B cell (primary cell): Measurements from ENCODE around the gene CEL. TPM values are rescaled to one million over a fixed set of nuclear protein-coding genes. Genes with fewer than 3 reads are reported as not detected.
A peak's percentile ranks its signal among the peaks of the same experiment; 100 is the strongest.

Source experiments
- ATAC-seq: fragments of 200-7000 bp; cut with Tn5 transposase; one replicate; pipeline ENCODE4 v1.10.0; 2021; ENCODE audit warnings: low read depth, mild to moderate bottlenecking, moderate number of reproducible peaks, moderate library complexity
- CTCF ChIA-PET: fragments of 350-600 bp; sonication (Branson Sonifier 250); formaldehyde crosslinking; loops from one replicate; lab custom pipeline; 2021; ENCODE audit warnings: antibody characterized with exemption, inconsistent platforms; lab: Charles Lee
- POLR2A ChIA-PET: fragments of 350-600 bp; sonication (Branson Sonifier 250); formaldehyde crosslinking; loops from one replicate; lab custom pipeline; 2021; ENCODE audit warnings: antibody characterized with exemption; lab: Charles Lee
- DNase-seq: peaks from one replicate; pipeline ENCODE4 v3.0.0; 2013
- H2AFZ ChIP-seq: 2 replicates; pipeline ENCODE4 v1.6.1; 2012; ENCODE audit warnings: mild to moderate bottlenecking, low read depth, low read length; ENCODE audit not compliant: insufficient read depth, poor library complexity, severe bottlenecking
- H3K27ac ChIP-seq, 2 donors: 1 replicate in 1 of 2; 2 replicates in 1 of 2; pipeline ENCODE4 v1.5.1; 2012 to 2013; ENCODE audit warnings: low read length in 2 of 2, mild to moderate bottlenecking in 2 of 2, moderate library complexity in 1 of 2
- H3K27me3 ChIP-seq, 4 experiments: fragments of 200-600 bp in 1 of 4; sonication (generic) in 1 of 4; replicated peaks in 1 of 4; 1 replicate in 2 of 4; 2 replicates in 2 of 4; pipeline versions ENCODE4 v1.6.1 to v1.7.0; 2013 to 2016; ENCODE audit warnings: low read length in 3 of 4, mild to moderate bottlenecking in 2 of 4, mixed read lengths in 1 of 4, moderate library complexity in 1 of 4; ENCODE audit not compliant: insufficient read depth in 4 of 4, control insufficient read depth in 3 of 4; ENCODE audit errors: control extremely low read depth in 1 of 4
- H3K36me3 ChIP-seq, 2 experiments: replicated peaks in 1 of 2; 1 replicate in 1 of 2; 2 replicates in 1 of 2; pipeline versions ENCODE4 v1.6.1 to v1.7.1; 2013; ENCODE audit warnings: low read length in 1 of 2; ENCODE audit not compliant: insufficient read depth in 2 of 2, control insufficient read depth in 1 of 2; ENCODE audit errors: control extremely low read depth in 1 of 2, extremely low read depth in 1 of 2
- H3K4me1 ChIP-seq, 2 donors: fragments of 200-600 bp in 1 of 2; sonication (generic) in 1 of 2; 1 replicate in 1 of 2; 2 replicates in 1 of 2; pipeline versions ENCODE4 v1.5.1 to v1.6.1; 2013 to 2017; ENCODE audit warnings: low read length in 2 of 2; ENCODE audit not compliant: control insufficient read depth in 2 of 2, insufficient read depth in 2 of 2
- H3K4me2 ChIP-seq: replicated peaks from 2 replicates; pipeline ENCODE3; 2012; ENCODE audit warnings: mild to moderate bottlenecking, low read depth, low read length; ENCODE audit not compliant: poor library complexity, severe bottlenecking
- H3K4me3 ChIP-seq, 5 experiments: fragments of 200-600 bp in 1 of 5; sonication (generic) in 1 of 5; 1 replicate in 3 of 5; 2 replicates in 2 of 5; pipeline versions ENCODE4 v1.5.1 to v1.7.0; 2011 to 2016; ENCODE audit warnings: low read length in 4 of 5, mild to moderate bottlenecking in 4 of 5, low read depth in 2 of 5, control low read depth in 1 of 5, moderate library complexity in 1 of 5; ENCODE audit not compliant: insufficient read depth in 1 of 5; ENCODE audit errors: control extremely low read depth in 1 of 5, extremely low read depth in 1 of 5
- H3K79me2 ChIP-seq: fragments of 200-600 bp; sonication (generic); one replicate; pipeline ENCODE4 v1.6.0; 2016; ENCODE audit warnings: low read length; ENCODE audit not compliant: control insufficient read depth, insufficient read depth
- H3K9ac ChIP-seq: fragments of 200-600 bp; sonication (generic); 2 replicates; pipeline ENCODE4 v1.6.1; 2017; ENCODE audit warnings: mild to moderate bottlenecking, low read length, moderate library complexity
- H3K9me3 ChIP-seq, 3 donors: one replicate each; pipeline versions ENCODE4 v1.6.1 to v1.7.1; 2013; ENCODE audit warnings: low read length in 2 of 3; ENCODE audit not compliant: control insufficient read depth in 2 of 3, insufficient read depth in 1 of 3; ENCODE audit errors: control extremely low read depth in 1 of 3
- H4K20me1 ChIP-seq: 2 replicates; pipeline ENCODE4 v1.6.0; 2012; ENCODE audit warnings: mild to moderate bottlenecking, low read length; ENCODE audit not compliant: insufficient read depth, control insufficient read depth, poor library complexity, severe bottlenecking
- H3K27ac Mint-ChIP-seq: one replicate; pipeline ENCODE4 v1.8.0; 2021; ENCODE audit warnings: mixed read lengths
- H3K27me3 Mint-ChIP-seq: one replicate; pipeline ENCODE4 v1.8.0; 2021; ENCODE audit warnings: mixed read lengths
- H3K4me1 Mint-ChIP-seq: one replicate; pipeline ENCODE4 v1.8.0; 2021; ENCODE audit warnings: mixed read lengths
- H3K4me3 Mint-ChIP-seq: one replicate; pipeline ENCODE4 v1.8.0; 2021; ENCODE audit warnings: mixed read lengths
- H3K9me3 Mint-ChIP-seq: one replicate; pipeline ENCODE4 v1.8.0; 2022; ENCODE audit warnings: mixed read lengths; ENCODE audit not compliant: insufficient read depth
- CTCF ChIP-seq: fragments of 200-600 bp; IDR thresholded peaks from one replicate; pipeline ENCODE4 v1.8.0; 2022; ENCODE audit warnings: antibody characterized with exemption, mild to moderate bottlenecking
- EZH2 ChIP-seq: IDR thresholded peaks from 2 replicates; pipeline ENCODE4 v1.6.1; 2012; ENCODE audit warnings: borderline replicate concordance, low read depth, mild to moderate bottlenecking, moderate library complexity, low read length; ENCODE audit not compliant: insufficient read depth, poor library complexity, severe bottlenecking
- WGBS: methylation state at CpG from one replicate; pipeline ENCODE4 v1.1.5; 2013; ENCODE audit warnings: missing lambda C conversion rate; ENCODE audit not compliant: insufficient coverage; 5-methylcytosine and 5-hydroxymethylcytosine counted together
- intact Hi-C: fragments of 100-400 bp; cut with micrococcal nuclease; formaldehyde crosslinking; loops from one replicate; pipeline ENCODE4 v1.10.0; 2022
- polyA plus RNA-seq: library from polyadenylated mRNA; depleted of rRNA; stranded (reverse); fragments of >200 nt; gene quantifications from 2 replicates; pipeline ENCODE4 v1.2.3, GENCODE V29; 2012
- total RNA-seq, 2 donors: library from RNA; stranded (reverse); fragments of 120-200 nt in 1 of 2; gene quantifications; 1 replicate in 1 of 2; 2 replicates in 1 of 2; pipeline versions ENCODE4 v1.2.3 to v1.2.4, GENCODE V29; 2013 to 2022

The CEL gene
- total and polyA plus RNA-seq, 2 donors (not counting 1 experiment from before 2014, with no cell fraction given) = 0.51 to 0.57 TPM

- Mint-ChIP-seq H3K4me3 (peak within 1 kb of the TSS; percentile 97), H3K27ac (peak within 1 kb of the TSS; percentile 98), H3K9me3 (no peaks in the 10 kb centered on the region), H3K4me1 (peaks cover 46% of the 10 kb centered on the region), H3K27me3 (no peaks in the 10 kb centered on the region)
- Histone ChIP-seq H3K27ac (peak within 1 kb of the TSS; percentile 87 to 96), H3K9ac (peak within 1 kb of the TSS; percentile 94), H3K9me3 (no peaks in the 10 kb centered on the region), H4K20me1 (peaks cover 11% of the 10 kb centered on the region), H2AFZ (peak within 1 kb of the TSS; percentile 100), H3K4me2 (peak within 1 kb of the TSS; percentile 89), H3K27me3 (no peaks in the 10 kb centered on the region), H3K36me3 (peaks cover 0 to 5% of the 10 kb centered on the region in 2 experiments), H3K79me2 (peaks cover 60% of the 10 kb centered on the region), H3K4me3 (peak within 1 kb of the TSS; percentile 87 to 99 (median 95)), H3K4me1 (peaks cover 20 to 24% of the 10 kb centered on the region in 2 donors)
- CTCF ChIA-PET = interaction anchor here (1.0 to 4.3 kb wide), 8 partner anchors 8 to 155 kb away, joined by 3 to 53 read pairs (median 6); partner anchors contain the start of genes GBGT1 and GFI1B
- intact Hi-C loops = loop anchor here (1.0 to 5.0 kb wide), 3 partner anchors 114 to 387 kb away; partner anchors contain the start of genes REXO4, STKLD1 and SURF4
- DNase-seq (peak; percentile 97), ATAC-seq (peak; percentile 96)
- POLR2A ChIA-PET = interaction anchor here (0.6 to 2.0 kb wide), 11 partner anchors 8 to 1351 kb away, joined by 3 to 10 read pairs (median 4); partner anchors contain the start of genes CACFD1, CFAP77, SLC2A6 and SURF6
- TF ChIP-seq EZH2 (no peak), CTCF (no peak)
- under 1% methylated on average over 60 of the region's 63 CpGs for WGBS
Observed at GRCh38 chr9:133030317-133031129, 31.3 kb upstream of the CEL start, which contains the start of gene GTF3C5. GTF3C5 (plus strand) TSS chr9:133030997; CDS start chr9:133031012, 15 bp downstream.
